IMR-90 (cell line): Measurements from ENCODE around the gene FOXO3. TPM values are rescaled to one million over a fixed set of nuclear protein-coding genes. Genes with fewer than 3 reads are reported as not detected.

Experiments
- ATAC-seq: fragments of 200-7000 bp; cut with Tn5 transposase; 2 replicates; pipeline ENCODE4 v1.9.1; 2020; ENCODE audit warnings: low read depth, mild to moderate bottlenecking, moderate library complexity
- BruUV-seq: library from RNA; stranded (reverse); fragments of 400-500 nt; replicated peaks from 2 replicates; lab custom pipeline; 2021; lab: Mats Ljungman, UMichigan
- CTCF ChIA-PET: fragments of 300-600 bp; formaldehyde crosslinking; extraction: SDS; loops from one replicate; lab custom pipeline; 2021; ENCODE audit warnings: antibody characterized with exemption; lab: Yijun Ruan, JAX
- POLR2A ChIA-PET: fragments of 300-600 bp; sonication (Branson Sonifier 250); formaldehyde crosslinking; loops from one replicate; lab custom pipeline; 2022; ENCODE audit warnings: antibody characterized with exemption; ENCODE audit not compliant: unreplicated experiment; lab: Charles Lee
- DNase-seq: peaks from one replicate; pipeline ENCODE4 v3.0.0; 2013
- H2AFZ ChIP-seq: replicated peaks from 2 replicates; pipeline ENCODE3; 2013; ENCODE audit warnings: low read length, mild to moderate bottlenecking; ENCODE audit not compliant: poor library complexity
- H2AK5ac ChIP-seq: 2 replicates; pipeline ENCODE4 v1.6.1; 2013; ENCODE audit warnings: low read depth, low read length, inconsistent platforms
- H2AK9ac ChIP-seq: replicated peaks from 2 replicates; pipeline ENCODE3; 2013; ENCODE audit warnings: mild to moderate bottlenecking, low read depth, low read length, moderate library complexity; ENCODE audit not compliant: poor library complexity
- H2BK120ac ChIP-seq: 2 replicates; pipeline ENCODE4 v1.6.1; 2013; ENCODE audit warnings: low read depth, low read length, inconsistent platforms
- H2BK15ac ChIP-seq: 3 replicates; pipeline ENCODE4 v1.6.1; 2013; ENCODE audit warnings: low read depth, low read length, inconsistent platforms
- H2BK20ac ChIP-seq: 2 replicates; pipeline ENCODE4 v1.6.1; 2013; ENCODE audit warnings: low read depth, mild to moderate bottlenecking, inconsistent platforms, low read length, moderate library complexity
- H2BK5ac ChIP-seq: 2 replicates; pipeline ENCODE4 v1.6.1; 2013; ENCODE audit warnings: mild to moderate bottlenecking, low read depth, low read length, inconsistent platforms; ENCODE audit not compliant: poor library complexity, severe bottlenecking
- H3K14ac ChIP-seq: replicated peaks from 2 replicates; pipeline ENCODE4 v1.6.1; 2013; ENCODE audit warnings: low read depth, low read length, inconsistent platforms
- H3K18ac ChIP-seq: 2 replicates; pipeline ENCODE4 v1.6.1; 2013; ENCODE audit warnings: low read depth, low read length, control low read depth
- H3K23ac ChIP-seq: 2 replicates; pipeline ENCODE4 v1.6.1; 2013; ENCODE audit warnings: low read depth, low read length, inconsistent platforms
- H3K27ac ChIP-seq: 2 replicates; pipeline ENCODE4 v1.5.1; 2013; ENCODE audit warnings: mild to moderate bottlenecking, control low read depth, low read length; ENCODE audit not compliant: insufficient read depth
- H3K27me3 ChIP-seq: 2 replicates; pipeline ENCODE4 v1.6.1; 2013; ENCODE audit warnings: low read length; ENCODE audit not compliant: control insufficient read depth, insufficient read depth
- H3K36me3 ChIP-seq: 2 replicates; pipeline ENCODE4 v1.6.1; 2013; ENCODE audit warnings: low read length, mixed read lengths; ENCODE audit not compliant: control insufficient read depth, insufficient read depth
- H3K4ac ChIP-seq: 2 replicates; pipeline ENCODE4 v1.6.1; 2013; ENCODE audit warnings: low read depth, low read length, inconsistent platforms
- H3K4me1 ChIP-seq: 2 replicates; pipeline ENCODE4 v1.6.1; 2013; ENCODE audit warnings: low read length, mixed read lengths; ENCODE audit not compliant: control insufficient read depth, insufficient read depth
- H3K4me2 ChIP-seq: 2 replicates; pipeline ENCODE4 v1.6.1; 2013; ENCODE audit warnings: low read depth, mild to moderate bottlenecking, control low read depth, low read length, moderate library complexity
- H3K4me3 ChIP-seq: 2 replicates; pipeline ENCODE4 v1.5.1; 2013; ENCODE audit warnings: low read depth, mild to moderate bottlenecking, control low read depth, low read length, moderate library complexity; ENCODE audit not compliant: insufficient read depth
- H3K56ac ChIP-seq: 2 replicates; pipeline ENCODE4 v1.6.1; 2013; ENCODE audit warnings: low read length, inconsistent platforms; ENCODE audit not compliant: insufficient read depth; ENCODE audit errors: extremely low read depth
- H3K79me1 ChIP-seq, 2 experiments: 2 replicates each; pipeline ENCODE4 v1.6.1; 2013; ENCODE audit warnings: low read length in 2 of 2, inconsistent platforms in 1 of 2, low read depth in 1 of 2
- H3K9ac ChIP-seq: 2 replicates; pipeline ENCODE4 v1.6.1; 2013; ENCODE audit warnings: low read depth, low read length, control low read depth
- H3K9me1 ChIP-seq: 2 replicates; pipeline ENCODE4 v1.6.1; 2013; ENCODE audit warnings: low read length, inconsistent platforms; ENCODE audit not compliant: insufficient read depth
- H3K9me3 ChIP-seq: 2 replicates; pipeline ENCODE4 v1.6.1; 2013; ENCODE audit warnings: low read length; ENCODE audit not compliant: control insufficient read depth, insufficient read depth
- H4K20me1 ChIP-seq: 2 replicates; pipeline ENCODE4 v1.6.1; 2013; ENCODE audit warnings: low read length, inconsistent platforms; ENCODE audit not compliant: insufficient read depth
- H4K5ac ChIP-seq: 2 replicates; pipeline ENCODE4 v1.6.1; 2013; ENCODE audit warnings: mild to moderate bottlenecking, low read depth, low read length, control low read depth
- H4K8ac ChIP-seq, 2 experiments: 2 replicates each; pipeline ENCODE4 v1.6.1; 2013; ENCODE audit warnings: low read depth in 2 of 2, low read length in 2 of 2, control low read depth in 1 of 2, inconsistent platforms in 1 of 2
- H4K91ac ChIP-seq: 2 replicates; pipeline ENCODE4 v1.6.1; 2013; ENCODE audit warnings: low read depth, low read length, inconsistent platforms; ENCODE audit not compliant: insufficient read depth
- BHLHE40 ChIP-seq: fragments of 150-350 bp; IDR thresholded peaks from 2 replicates; pipeline ENCODE4 v1.6.1; 2016; ENCODE audit warnings: mild to moderate bottlenecking, low read depth, low read length
- CEBPB ChIP-seq: IDR thresholded peaks from 2 replicates; pipeline ENCODE4 v1.6.1; 2012; ENCODE audit warnings: low read depth, low read length, improper control_type of control experiment
- NFE2L2 ChIP-seq: fragments of 150-350 bp; IDR thresholded peaks from 2 replicates; pipeline ENCODE4 v1.6.1; 2016; ENCODE audit warnings: low read depth, mild to moderate bottlenecking, low read length
- POLR2A ChIP-seq: IDR thresholded peaks from 2 replicates; pipeline ENCODE4 v1.6.1; 2012; ENCODE audit warnings: mild to moderate bottlenecking, low read depth, low read length
- RFX5 ChIP-seq: IDR thresholded peaks from 2 replicates; pipeline ENCODE4 v1.8.0; 2012; ENCODE audit warnings: low read depth, mild to moderate bottlenecking, low read length, moderate library complexity
- SMC3 ChIP-seq: fragments of 150-350 bp; IDR thresholded peaks from 2 replicates; pipeline ENCODE4 v1.6.1; 2016; ENCODE audit warnings: low read depth, mild to moderate bottlenecking, antibody characterized with exemption, low read length, moderate library complexity
- WGBS, 2 experiments: methylation state at CpG; one replicate each; pipeline versions ENCODE4 v1.1.5 to v1.1.7; 2013; ENCODE audit warnings: missing lambda C conversion rate in 2 of 2; ENCODE audit not compliant: insufficient read length in 1 of 2; ENCODE audit errors: extremely low coverage in 2 of 2; 5-methylcytosine and 5-hydroxymethylcytosine counted together
- dilution Hi-C: fragments of 300-500 bp; cut with HindIII; formaldehyde crosslinking; loops from one replicate; pipeline ENCODE4 v1.14.3; 2018; ENCODE audit warnings: low sequenced_read_pairs; ENCODE audit not compliant: unreplicated experiment
- in situ Hi-C: fragments of 300-500 bp; cut with MboI; formaldehyde crosslinking; loops from 3 replicates; pipeline ENCODE4 v1.14.3; 2019; ENCODE audit warnings: low sequenced_read_pairs, inconsistent platforms, mixed read lengths
- intact Hi-C: fragments of 100-400 bp; cut with micrococcal nuclease; formaldehyde crosslinking; loops from 2 replicates; pipeline ENCODE4 v1.10.0; 2022
- microRNA-seq, 2 experiments: library from miRNA; stranded (forward) in 1 of 2; unstranded in 1 of 2; fragments of 10-50 nt in 1 of 2; fragments of <30 nt in 1 of 2; gene quantifications in 1 of 2; microRNA quantifications in 1 of 2; one replicate each; pipeline versions ENCODE3 to v1.1.0; 2013 to 2020; ENCODE audit not compliant: insufficient read depth in 1 of 2, insufficient read length in 1 of 2, unreplicated experiment in 1 of 2
- polyA plus RNA-seq, 3 experiments: library from polyadenylated mRNA; depleted of rRNA; stranded (reverse); fragments of >200 nt; gene quantifications; 2 replicates each; pipeline ENCODE4 v1.2.3, GENCODE V29; 2012; ENCODE audit warnings: low replicate concordance in 1 of 3
- small RNA-seq, 5 experiments: library from RNA; depleted of rRNA; stranded (forward); fragments of <200 nt; gene quantifications; one replicate each; pipeline ENCODE3, GENCODE V24; 2012
- total RNA-seq: library from RNA; depleted of rRNA; stranded (reverse); fragments of >200 nt; gene quantifications from 2 replicates; pipeline ENCODE4 v1.2.3, GENCODE V29; 2012
- TF ChIP-seq, protein P1 (sequence below): fragments of 150-350 bp; IDR thresholded peaks from 2 replicates; pipeline ENCODE4 v1.6.1; 2017; ENCODE audit warnings: mild to moderate bottlenecking, antibody characterized with exemption, low read length, low read depth
- TF ChIP-seq, protein P2 (sequence below): fragments of 150-350 bp; IDR thresholded peaks from 2 replicates; pipeline ENCODE4 v1.6.1; 2016; ENCODE audit warnings: low read depth, mild to moderate bottlenecking, low read length, moderate library complexity, borderline replicate concordance

FOXO3 gene
- total and polyA plus RNA-seq, 2 of the 4 experiments (the other 2 are of a cell fraction): 17.5 to 38.7 TPM

DNA sequence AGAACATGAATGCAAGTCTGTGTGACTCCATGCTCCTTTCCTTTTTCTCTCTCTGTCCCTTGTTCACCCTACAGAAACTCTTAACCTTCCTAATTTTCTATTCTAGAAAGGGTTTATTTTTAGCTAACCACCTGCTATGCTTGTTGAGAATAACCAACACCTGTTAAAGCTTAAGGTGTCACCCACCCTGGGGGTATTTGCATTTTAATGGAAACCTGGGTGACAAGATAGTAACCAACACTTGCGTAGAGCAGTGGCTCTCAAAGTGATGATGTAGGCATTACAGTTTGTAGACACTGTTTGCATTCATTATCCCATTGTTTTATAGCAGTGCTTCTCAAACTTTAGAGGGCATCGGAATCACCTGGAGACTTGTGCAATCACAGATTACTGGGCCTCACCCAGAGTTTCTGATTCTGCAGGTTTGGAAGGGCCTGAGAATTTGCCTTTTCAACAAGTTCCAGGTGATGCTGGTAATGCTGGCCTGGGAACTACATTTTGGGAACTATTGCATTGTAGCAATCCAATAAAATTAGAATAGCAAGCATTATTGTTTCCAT is 173.1 kb downstream of the FOXO3 start:
- POLR2A ChIA-PET: no interaction called here
- intact Hi-C loops: no loop called here
- no TSS peak for BruUV-seq

More for the DNA sequence above, 173.1 kb downstream of the FOXO3 start:
- WGBS, 2 experiments: no CpG with 5 or more reads among the region's 2 CpGs
- H3K23ac ChIP-seq: no peak overlapping the region
- dilution Hi-C loops (no loop called here), in situ Hi-C loops (no loop called here)
- H2BK5ac ChIP-seq: no peak overlapping the region
- no peak overlapping the region for H2BK120ac ChIP-seq
- no peak for TF ChIP-seq BHLHE40
- TF ChIP-seq NFE2L2: no peak
- TF ChIP-seq, protein P1, sequence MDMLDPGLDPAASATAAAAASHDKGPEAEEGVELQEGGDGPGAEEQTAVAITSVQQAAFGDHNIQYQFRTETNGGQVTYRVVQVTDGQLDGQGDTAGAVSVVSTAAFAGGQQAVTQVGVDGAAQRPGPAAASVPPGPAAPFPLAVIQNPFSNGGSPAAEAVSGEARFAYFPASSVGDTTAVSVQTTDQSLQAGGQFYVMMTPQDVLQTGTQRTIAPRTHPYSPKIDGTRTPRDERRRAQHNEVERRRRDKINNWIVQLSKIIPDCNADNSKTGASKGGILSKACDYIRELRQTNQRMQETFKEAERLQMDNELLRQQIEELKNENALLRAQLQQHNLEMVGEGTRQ: no peak
- TF ChIP-seq, protein P2, sequence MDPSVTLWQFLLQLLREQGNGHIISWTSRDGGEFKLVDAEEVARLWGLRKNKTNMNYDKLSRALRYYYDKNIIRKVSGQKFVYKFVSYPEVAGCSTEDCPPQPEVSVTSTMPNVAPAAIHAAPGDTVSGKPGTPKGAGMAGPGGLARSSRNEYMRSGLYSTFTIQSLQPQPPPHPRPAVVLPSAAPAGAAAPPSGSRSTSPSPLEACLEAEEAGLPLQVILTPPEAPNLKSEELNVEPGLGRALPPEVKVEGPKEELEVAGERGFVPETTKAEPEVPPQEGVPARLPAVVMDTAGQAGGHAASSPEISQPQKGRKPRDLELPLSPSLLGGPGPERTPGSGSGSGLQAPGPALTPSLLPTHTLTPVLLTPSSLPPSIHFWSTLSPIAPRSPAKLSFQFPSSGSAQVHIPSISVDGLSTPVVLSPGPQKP: no peak
- no peak for TF ChIP-seq SMC3
- TF ChIP-seq CEBPB: no peak
- TF ChIP-seq POLR2A: no peak
- no peak for TF ChIP-seq RFX5
- no peak overlapping the region for H3K4me3 ChIP-seq
- ATAC-seq (no peak), DNase-seq (no peak)
- no peak overlapping the region for H4K91ac ChIP-seq
- H2AK9ac ChIP-seq: no peak overlapping the region
- peaks cover 20% of the 10 kb centered on the region for H3K4me1 ChIP-seq
- H4K5ac ChIP-seq: no peak overlapping the region
- no peak overlapping the region for H3K56ac ChIP-seq
- H3K4ac ChIP-seq: no peak overlapping the region
- peaks cover 15% of the 10 kb centered on the region; the same call in 1 of the 2 replicates for H3K9me1 ChIP-seq
- H4K20me1 ChIP-seq: no peaks in the 10 kb centered on the region
- H3K4me2 ChIP-seq: no peak overlapping the region
- no peaks in the 10 kb centered on the region for H3K9me3 ChIP-seq
- H2BK20ac ChIP-seq: no peak overlapping the region
- no peak overlapping the region for H2AFZ ChIP-seq
- no peak overlapping the region for H3K9ac ChIP-seq
- H4K8ac ChIP-seq: no peak overlapping the region
- no peak overlapping the region for H2AK5ac ChIP-seq
- peaks cover 0 to 7% of the 10 kb centered on the region in 2 experiments; a peak in 1 of 4 replicates for H3K79me1 ChIP-seq
- no peaks in the 10 kb centered on the region for H3K36me3 ChIP-seq
- no peak overlapping the region for H3K18ac ChIP-seq
- no peak overlapping the region; the same call in 2 of the 3 replicates for H2BK15ac ChIP-seq
- CTCF ChIA-PET: no interaction called here
- H3K14ac ChIP-seq: no peak overlapping the region
- no peak overlapping the region for H3K27ac ChIP-seq
- no peaks in the 10 kb centered on the region for H3K27me3 ChIP-seq

Small RNA genes lying within 50 kb of the gene (microRNA-seq; reads per million reads assigned to microRNA genes)
- gene AL391646.1 (ENCODE audit: insufficient read depth, insufficient read length) (not detected), gene SUMO2P8 (ENCODE audit: insufficient read depth, insufficient read length) (not detected)

Small RNA genes lying within 50 kb of the gene (small RNA-seq; reads per million reads assigned to genes)
- 0 reads per million in 5 experiments for gene AL391646.1
- 0 reads per million in 5 experiments for gene SUMO2P8
